Stimulated activated CD4-positive, alpha-beta T cell treated with anti-CD3 and anti-CD28 coated beads, Interleukin-4, amount 100 ng/mL, for 24 hours (primary cell): ENCODE results near the gene CEP95.

Experiments used
- DNase-seq: peaks from one replicate; pipeline ENCODE4 v3.0.0-alpha.2; 2020

The CEP95 gene

GRCh38 chr17:64519601-64520000 lies 12.8 kb downstream of the CEP95 start:
- DNase-seq: no peak

DNA sequence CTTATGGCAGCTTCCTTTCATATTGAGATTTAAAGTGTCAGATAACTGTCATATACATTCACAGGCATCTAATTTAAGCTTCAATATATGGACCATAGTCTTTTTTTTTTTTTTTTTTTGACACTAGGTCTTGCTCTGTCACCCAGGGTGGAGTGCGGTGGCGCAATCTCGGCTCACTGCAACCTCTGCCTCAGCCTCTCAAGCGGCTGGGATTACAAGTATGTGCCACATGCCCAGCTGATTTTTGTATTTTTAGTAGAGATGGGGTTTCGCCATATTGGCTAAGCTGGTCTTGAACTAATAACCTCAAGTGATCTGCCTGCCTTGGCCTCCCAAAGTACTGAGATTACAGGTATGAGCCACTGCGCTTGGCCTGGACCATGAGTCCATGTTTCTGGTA lies 13.6 kb downstream of the CEP95 start:
- no peak for DNase-seq

- DNase-seq: no peak
Measured at GRCh38 chr17:64527914-64528313, 21.1 kb downstream of the CEP95 start.

DNA sequence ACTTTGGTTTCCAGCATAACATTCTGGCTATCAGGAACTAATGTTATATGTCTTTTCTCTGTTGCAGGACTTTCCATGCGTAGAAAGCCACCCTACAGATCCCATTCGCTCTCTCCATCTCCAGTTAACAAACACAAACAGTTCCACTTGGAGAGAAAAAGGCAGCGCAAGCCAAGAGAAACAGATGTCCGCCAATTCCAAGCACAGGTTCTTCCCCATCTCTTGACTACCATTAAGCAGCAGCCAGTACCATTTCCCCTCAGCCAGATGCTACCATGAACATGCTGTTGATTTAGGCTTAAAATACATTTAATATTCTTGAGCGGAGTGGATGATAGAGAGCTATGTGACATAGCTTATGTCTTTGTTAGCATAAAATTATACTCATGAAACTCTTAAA lies 22.4 kb downstream of the CEP95 start:
- DNase-seq: no peak

DNA sequence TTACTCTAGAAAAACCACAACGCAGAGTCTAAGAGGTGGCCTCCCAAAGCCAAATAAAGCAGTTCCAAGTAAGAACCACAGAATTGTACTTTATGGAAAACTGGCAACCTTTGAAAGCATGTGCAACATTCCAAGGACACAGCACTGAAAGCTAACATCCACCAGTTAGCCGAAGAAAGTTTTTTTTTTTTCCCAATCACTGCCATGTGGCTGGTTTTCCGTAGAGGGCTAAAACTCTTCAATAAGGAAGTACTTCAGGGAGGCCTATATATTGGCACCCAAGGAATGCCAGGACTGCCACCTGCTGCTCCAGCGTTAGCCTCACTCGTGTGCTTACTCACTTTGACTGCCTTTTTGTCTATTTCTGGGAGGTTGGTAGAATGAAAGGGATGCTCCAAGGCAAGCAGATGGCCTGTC lies 25.2 kb downstream of the CEP95 start:
- DNase-seq: no peak

- no peak for DNase-seq
Measured at GRCh38 chr17:64532409-64532808, 25.6 kb downstream of the CEP95 start.

DNA sequence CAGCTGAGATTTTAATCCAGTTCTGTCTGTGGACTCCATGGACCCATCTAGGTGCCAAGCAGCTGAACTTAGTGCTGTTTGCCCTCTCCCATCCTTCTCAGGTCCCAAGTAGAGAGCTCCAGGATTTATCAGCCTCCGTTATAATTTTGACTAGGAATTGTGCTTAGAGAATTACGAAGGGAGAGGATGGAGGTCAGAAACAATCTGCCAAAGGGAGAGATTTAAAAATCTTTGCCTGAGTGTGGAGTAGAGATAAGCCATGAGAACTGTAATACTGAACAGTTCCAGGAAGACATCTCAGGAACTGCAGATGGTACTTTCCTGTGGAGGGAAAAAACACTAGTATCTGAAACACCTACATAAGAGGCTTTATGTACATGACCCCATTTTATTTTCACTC lies 27.0 kb downstream of the CEP95 start:
- no peak for DNase-seq

DNA sequence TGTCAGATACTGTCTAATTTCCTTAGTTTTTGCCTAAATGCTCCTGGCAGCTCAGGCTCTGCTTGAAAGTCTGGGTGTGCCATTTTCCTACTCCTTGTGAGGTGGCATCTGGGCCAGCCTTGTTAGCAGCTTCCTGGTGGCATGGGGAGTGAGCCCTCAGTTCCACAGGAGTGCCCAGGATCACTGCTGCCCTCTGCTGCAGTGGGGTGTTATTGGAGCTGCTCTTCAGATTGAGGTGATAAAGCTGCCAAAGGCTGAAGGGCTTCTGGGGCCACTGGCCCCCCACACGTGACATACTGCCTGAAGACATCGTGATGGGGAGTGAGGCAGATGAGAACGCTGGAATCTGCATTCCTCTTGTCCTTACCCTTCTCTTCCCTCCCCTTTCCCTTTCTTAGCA lies 27.4 kb downstream of the CEP95 start:
- DNase-seq: no peak

GRCh38 chr17:64535357-64535756 lies 28.6 kb downstream of the CEP95 start:
- no peak for DNase-seq

GRCh38 chr17:64536913-64537312 lies 30.1 kb downstream of the CEP95 start:
- no peak for DNase-seq

DNA sequence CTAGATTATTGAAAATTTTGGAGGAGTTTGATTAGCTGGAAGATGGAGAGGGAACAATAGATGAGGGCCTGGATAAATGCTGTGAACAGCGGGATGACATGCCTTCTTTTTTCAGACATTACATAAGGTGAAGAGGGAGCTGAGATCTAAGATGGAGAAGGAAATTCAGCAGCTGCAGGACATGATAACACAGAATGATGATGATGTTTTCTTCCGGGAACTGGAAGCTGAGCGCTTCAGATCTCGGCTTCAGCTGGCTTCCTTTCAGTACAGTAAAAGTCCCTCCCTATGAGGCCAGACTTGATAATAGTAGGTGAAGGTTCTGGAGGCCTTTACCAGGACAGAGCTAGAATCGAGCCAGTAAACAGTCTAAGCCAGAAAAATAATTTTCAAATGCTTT lies 30.7 kb downstream of the CEP95 start:
- DNase-seq: no peak

DNA sequence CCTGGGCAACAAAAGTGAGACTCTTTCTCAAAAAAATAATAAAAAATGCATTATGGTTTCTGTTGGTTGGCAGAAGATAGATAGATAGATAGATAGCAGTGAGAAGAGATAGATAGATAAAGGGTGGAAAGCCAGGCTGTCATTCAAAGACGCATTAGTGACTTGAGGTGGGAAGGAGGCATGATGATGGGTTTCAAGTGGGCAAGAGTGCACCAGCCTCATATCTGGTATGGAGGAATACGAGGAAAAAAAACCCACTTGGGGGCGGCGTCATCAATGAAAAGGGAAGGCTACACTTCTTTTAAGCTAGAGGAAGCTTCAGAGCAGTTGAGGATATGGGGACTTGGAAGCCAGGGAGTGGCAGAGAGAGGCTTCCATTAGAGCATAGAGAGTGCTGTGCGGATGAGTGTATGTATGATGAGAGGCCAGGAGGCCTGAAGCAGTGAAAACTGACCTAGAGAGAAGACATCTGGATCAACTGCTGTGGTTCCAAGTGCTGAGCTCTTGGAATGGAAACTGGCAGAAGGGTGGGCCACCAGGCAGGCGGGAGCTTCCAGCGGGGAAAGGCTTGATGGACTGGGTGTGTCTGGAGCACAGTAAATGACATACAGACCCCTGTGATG lies 31.8 kb downstream of the CEP95 start:
- DNase-seq: no peak

DNA sequence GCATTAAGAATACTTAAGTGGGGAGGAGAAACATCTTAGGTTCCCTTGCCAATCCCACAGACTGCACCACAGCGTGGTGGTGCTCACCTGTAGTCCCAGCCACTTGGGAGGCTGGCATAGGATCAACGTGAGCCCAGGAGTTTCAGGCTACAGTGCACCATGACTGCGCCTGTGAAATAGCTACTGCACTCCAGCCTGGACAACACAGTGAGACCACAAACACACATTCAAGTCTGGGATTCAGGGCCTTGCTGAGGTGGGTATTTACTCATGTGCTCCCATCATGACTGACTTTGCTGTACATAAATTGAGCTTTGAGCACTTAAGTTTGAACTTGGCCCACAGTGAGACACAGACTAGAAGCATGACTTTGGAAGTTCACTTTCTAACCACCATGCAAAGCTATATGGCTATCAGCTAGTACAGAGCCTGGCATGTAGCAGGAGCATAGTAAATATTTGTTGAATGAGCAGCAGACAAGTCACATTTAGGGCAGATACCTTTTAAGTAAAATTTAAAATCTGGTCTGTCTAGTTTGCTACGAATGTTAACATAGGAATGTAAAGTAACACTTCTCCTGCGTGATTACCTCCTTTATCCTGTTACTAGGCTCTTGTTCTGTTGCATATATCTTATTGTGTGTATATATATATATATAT lies 33.5 kb downstream of the CEP95 start:
- no peak for DNase-seq

- no peak for DNase-seq
Measured at GRCh38 chr17:64544742-64545141, 38.0 kb downstream of the CEP95 start.

- DNase-seq: no peak
Measured at GRCh38 chr17:64546716-64547115, 39.9 kb downstream of the CEP95 start.

- no peak for DNase-seq
Measured at GRCh38 chr17:64547319-64547718, 40.5 kb downstream of the CEP95 start.

DNA sequence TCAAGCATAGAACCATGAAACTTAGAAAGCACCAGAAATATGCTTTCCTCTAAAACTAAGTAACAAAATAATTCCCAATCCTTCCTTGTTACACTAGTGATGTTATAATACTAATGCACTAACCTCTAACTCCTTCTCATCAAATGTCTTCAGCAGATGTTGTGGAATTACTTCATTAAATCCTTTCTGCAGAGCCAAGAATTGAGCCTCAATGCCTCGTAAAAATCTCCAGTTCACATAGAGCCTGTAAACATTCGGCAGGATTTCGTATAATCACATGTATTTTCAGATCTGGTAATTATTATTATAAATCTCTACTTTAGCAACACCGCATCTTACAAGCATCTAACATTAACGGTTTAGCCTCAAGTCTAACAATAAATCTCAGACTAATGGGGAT lies 44.7 kb downstream of the CEP95 start:
- no peak for DNase-seq

- no peak for DNase-seq
Measured at GRCh38 chr17:64554028-64554637, 47.4 kb downstream of the CEP95 start.

- DNase-seq: no peak
Measured at GRCh38 chr17:64555281-64555680, 48.5 kb downstream of the CEP95 start.

DNA sequence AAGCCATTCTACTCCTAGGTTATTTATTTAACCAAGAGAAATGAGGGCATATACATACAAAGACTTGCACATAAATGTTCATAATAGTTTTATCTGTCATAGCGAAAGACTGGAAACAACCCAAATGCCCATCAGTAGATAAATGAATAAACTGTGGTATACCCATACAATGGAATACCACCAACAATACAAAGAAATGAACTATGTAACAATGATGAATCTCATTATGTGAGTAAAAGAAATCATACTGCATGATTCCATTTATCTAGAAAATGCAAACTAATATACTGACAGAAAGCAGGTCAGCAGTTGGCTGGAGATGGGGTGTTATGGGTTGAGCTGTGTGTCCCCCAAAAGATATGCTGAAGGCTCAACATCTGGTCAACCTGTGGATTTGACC lies 57.3 kb downstream of the CEP95 start:
- DNase-seq: no peak

GRCh38 chr17:64565563-64565962 lies 58.8 kb downstream of the CEP95 start:
- no peak for DNase-seq

DNA sequence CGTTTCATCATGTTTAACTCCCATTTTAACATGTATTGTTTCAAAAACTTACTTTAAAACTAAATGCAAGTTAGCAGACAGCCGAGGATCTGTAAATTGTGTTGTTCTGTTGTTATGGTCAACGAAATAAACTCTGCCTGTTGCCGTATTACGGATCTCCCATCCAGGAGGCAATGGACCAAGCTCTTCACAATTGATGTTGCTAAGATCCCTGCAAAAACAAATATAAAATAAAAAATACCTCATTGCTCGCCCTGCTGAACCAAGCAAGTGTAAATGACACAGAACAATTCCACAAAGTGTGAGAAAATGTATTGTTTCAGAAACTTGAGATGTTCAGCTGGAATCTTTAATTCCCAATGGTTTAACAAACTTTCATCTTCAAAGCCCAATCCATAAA lies 65.0 kb downstream of the CEP95 start:
- DNase-seq: no peak

- DNase-seq: no peak
Measured at GRCh38 chr17:64572682-64573154, 65.9 kb downstream of the CEP95 start.

DNA sequence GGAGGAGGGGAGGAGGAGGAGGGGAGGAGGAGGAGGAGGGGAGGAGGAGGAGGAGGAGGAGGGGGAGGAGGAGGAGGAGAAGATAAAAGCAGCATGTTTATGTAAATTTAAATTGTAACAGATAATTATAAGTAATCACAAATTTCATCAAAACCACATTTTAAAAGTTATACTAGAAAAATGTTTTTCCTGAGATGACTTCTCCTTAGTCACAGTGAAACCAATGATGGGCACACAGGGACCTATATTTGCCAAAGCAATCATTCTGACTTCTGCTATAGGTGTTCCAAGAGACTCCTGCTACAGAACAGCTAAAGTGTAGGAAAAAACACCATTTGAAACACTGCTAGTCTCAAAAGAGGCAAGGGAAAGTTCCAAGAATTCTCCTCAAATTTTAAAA lies 66.4 kb downstream of the CEP95 start:
- no peak for DNase-seq

GRCh38 chr17:64574646-64575045 lies 67.9 kb downstream of the CEP95 start:
- no peak for DNase-seq
